Progenitor cell of endocrine pancreas (in vitro differentiated cells): Measurements from ENCODE around the gene KRT85. TPM values are rescaled to one million over a fixed set of nuclear protein-coding genes. Genes with fewer than 3 reads are reported as not detected.

Experiments used
- DNase-seq: peaks from one replicate; pipeline ENCODE4 v3.0.0; 2021; ENCODE audit warnings: low spot score; ENCODE audit not compliant: unreplicated experiment
- H3K27ac Mint-ChIP-seq: 2 replicates; pipeline ENCODE4 v1.8.0; 2021; ENCODE audit warnings: mild to moderate bottlenecking, moderate library complexity, mixed read lengths
- H3K27me3 Mint-ChIP-seq: 2 replicates; pipeline ENCODE4 v1.8.0; 2021; ENCODE audit warnings: mixed read lengths
- H3K36me3 Mint-ChIP-seq: 2 replicates; pipeline ENCODE4 v1.8.0; 2022; ENCODE audit warnings: mixed read lengths; ENCODE audit not compliant: insufficient read depth
- H3K4me1 Mint-ChIP-seq: 2 replicates; pipeline ENCODE4 v1.8.0; 2021; ENCODE audit warnings: low read depth, mixed read lengths
- H3K4me3 Mint-ChIP-seq: 2 replicates; pipeline ENCODE4 v1.8.0; 2021; ENCODE audit warnings: low read depth, mild to moderate bottlenecking, moderate library complexity, mixed read lengths
- H3K9me3 Mint-ChIP-seq: 2 replicates; pipeline ENCODE4 v1.8.0; 2021; ENCODE audit warnings: low read depth, mixed read lengths
- CTCF ChIP-seq: fragments of 200-600 bp; sonication (generic); IDR thresholded peaks from one replicate; pipeline ENCODE4 v1.5.0; 2021; ENCODE audit warnings: antibody characterized with exemption, mild to moderate bottlenecking; ENCODE audit not compliant: unreplicated experiment
- total RNA-seq: library from RNA; stranded (reverse); gene quantifications from 2 replicates; pipeline ENCODE4 v1.2.1, GENCODE V29; 2021

The KRT85 gene
- total RNA-seq, 1 donor from 2014 or later, result not detected

DNA sequence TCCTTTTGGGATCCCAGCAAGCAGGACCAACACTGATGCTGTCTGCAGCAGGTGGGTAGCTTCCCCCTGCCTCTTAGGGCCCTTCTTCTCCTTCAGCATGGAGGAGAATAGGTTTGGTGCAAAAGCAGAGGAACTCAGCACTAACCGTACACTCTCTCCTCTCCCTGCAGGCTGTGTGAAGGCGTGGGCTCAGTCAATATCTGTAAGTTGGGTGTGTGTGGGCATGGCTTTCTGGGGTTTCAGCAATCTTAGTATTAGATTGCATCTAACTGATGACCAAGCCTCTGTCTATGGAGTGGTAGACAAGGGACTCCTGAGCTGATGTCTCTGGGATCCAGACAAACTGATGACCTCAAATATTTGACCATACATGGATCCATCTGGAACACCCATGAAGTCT is 14.3 kb downstream of the KRT85 start:
- Mint-ChIP-seq H3K4me1 (peaks cover 7% of the 10 kb centered on the region), H3K9me3 (no peaks in the 10 kb centered on the region), H3K27ac (no peak overlapping the region), H3K36me3 (no peaks in the 10 kb centered on the region), H3K4me3 (no peak overlapping the region), H3K27me3 (peaks cover 40% of the 10 kb centered on the region)
- TF ChIP-seq CTCF, result no peak
- no peak for DNase-seq

DNA sequence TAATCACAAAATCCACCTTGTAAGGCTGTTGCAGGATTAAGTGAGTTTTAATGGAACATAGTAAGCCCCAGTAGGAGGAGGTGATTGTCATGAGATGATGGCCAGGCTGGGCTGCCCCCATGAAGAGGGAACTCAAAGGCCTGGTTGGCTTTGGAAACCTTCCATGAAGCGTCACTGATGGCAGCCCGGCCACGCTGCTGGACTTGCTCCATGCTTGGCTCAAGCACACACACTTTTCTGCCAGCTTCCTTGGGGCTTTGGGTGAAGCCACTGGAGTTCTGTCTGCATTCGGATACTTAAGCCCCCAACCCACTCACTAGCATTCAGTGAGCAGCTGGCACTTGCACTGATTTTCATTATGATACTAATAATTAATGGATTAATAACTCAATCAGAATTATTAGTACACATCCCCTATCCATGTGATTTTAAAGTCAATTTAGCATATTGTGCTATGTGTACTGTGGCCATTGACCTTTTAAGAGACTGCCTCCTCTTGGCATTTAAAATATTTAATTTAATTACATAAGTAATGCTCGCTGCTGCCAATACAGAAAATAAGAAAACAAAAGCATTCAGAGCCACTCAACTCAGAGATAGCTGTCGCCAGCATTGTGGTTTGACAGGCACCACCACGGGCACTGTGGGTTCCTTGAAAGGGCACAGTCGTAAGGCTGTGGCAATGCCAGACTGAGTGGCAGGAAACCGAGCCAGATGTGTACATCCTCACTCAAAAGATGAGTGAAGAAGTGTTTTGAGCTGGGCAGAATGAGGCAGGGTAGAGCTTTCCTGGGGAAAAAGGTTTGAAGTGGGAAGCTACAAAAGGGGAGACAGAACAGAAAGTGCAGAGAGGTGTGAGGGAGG is 15.9 kb downstream of the KRT85 start:
- no peak for DNase-seq
- H3K4me3 Mint-ChIP-seq, result no peak overlapping the region
- H3K4me1 Mint-ChIP-seq, result peaks cover 17% of the 10 kb centered on the region
- H3K27me3 Mint-ChIP-seq, result peaks cover 37% of the 10 kb centered on the region
- no peaks in the 10 kb centered on the region for H3K9me3 Mint-ChIP-seq
- TF ChIP-seq CTCF, result no peak
- H3K27ac Mint-ChIP-seq, result no peak overlapping the region
- no peaks in the 10 kb centered on the region for H3K36me3 Mint-ChIP-seq

DNA sequence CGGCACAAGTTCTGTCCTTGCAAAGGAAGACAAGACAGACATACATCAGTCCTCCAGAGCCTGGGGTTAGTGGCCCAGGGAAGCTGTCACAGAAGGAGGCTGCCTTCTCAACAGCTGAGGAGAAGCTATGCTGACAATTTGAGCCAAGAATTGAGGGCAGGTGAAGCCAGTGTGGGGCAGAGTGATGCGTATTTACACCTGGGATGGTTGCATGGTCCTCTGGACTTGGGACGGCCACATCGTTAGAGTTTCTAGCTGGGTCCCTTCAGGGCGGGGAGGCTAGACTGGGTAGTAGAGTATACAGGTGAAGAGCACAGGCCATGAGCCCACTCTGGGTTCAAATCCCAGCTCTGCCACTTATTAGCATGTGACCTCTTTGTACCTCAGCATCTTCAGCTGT is 16.5 kb downstream of the KRT85 start:
- H3K36me3 Mint-ChIP-seq, result no peaks in the 10 kb centered on the region
- peaks cover 20% of the 10 kb centered on the region for H3K4me1 Mint-ChIP-seq
- no peak overlapping the region for H3K4me3 Mint-ChIP-seq
- peaks cover 37% of the 10 kb centered on the region for H3K27me3 Mint-ChIP-seq
- TF ChIP-seq CTCF, result no peak
- H3K27ac Mint-ChIP-seq, result no peak overlapping the region
- H3K9me3 Mint-ChIP-seq, result no peaks in the 10 kb centered on the region
- DNase-seq, result no peak

- H3K4me1 Mint-ChIP-seq, result peaks cover 23% of the 10 kb centered on the region
- TF ChIP-seq CTCF, result no peak
- H3K27ac Mint-ChIP-seq, result no peak overlapping the region
- no peak overlapping the region for H3K4me3 Mint-ChIP-seq
- peaks cover 37% of the 10 kb centered on the region for H3K27me3 Mint-ChIP-seq
- H3K9me3 Mint-ChIP-seq, result no peaks in the 10 kb centered on the region
- DNase-seq, result no peak
- H3K36me3 Mint-ChIP-seq, result no peaks in the 10 kb centered on the region
These were observed 17.2 kb downstream of the KRT85 start for GRCh38 chr12:52350021-52350620.

GRCh38 chr12:52349196-52349595 is 18.1 kb downstream of the KRT85 start:
- H3K4me3 Mint-ChIP-seq, result no peak overlapping the region
- H3K9me3 Mint-ChIP-seq, result no peaks in the 10 kb centered on the region
- H3K36me3 Mint-ChIP-seq, result no peaks in the 10 kb centered on the region
- no peak for DNase-seq
- no peak overlapping the region for H3K27ac Mint-ChIP-seq
- H3K27me3 Mint-ChIP-seq, result peaks cover 38% of the 10 kb centered on the region
- TF ChIP-seq CTCF, result no peak
- H3K4me1 Mint-ChIP-seq, result peaks cover 28% of the 10 kb centered on the region
